ENCODE data around the gene TPSD1.
"Not testable (repeated sequence)": the region's sequence is repeated elsewhere in the genome, so short reads cannot be mapped to it uniquely, and the experiment has no call there.

The TPSD1 gene

DNA sequence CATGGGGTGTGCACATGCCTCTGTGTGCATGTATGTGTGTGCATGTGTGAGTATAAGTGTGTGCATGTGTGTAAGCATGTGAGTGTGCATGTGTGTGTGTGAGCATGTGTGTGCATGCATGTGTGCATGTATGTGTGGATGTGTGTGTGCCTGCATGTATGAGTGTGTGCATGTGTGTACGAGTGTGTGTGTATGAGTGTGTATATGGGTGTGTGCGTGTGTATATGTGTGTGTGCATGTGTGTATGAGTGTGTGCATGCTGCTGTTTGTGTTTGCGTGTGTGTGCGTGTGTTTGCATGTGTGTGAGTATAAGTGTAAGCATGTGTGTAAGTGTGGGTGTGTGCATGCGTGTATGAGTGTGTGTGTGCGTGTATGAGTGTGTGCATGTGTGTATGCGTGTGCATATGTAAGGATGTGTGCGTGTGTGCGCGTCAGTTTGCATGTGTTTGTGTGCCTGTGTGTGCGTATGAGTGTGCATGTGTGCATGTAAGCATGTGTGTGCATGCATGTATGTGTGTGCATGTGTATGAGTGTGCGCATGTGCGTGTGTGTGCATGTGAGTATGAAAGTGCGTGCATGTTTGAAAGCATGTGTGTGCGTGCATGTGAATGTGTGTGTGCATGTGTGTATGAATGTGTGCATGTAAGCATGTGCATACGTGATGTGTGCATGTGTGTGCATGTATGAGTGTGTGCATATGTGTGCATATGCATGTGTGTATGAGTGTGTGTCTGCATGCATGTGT is 8.6 kb downstream of the TPSD1 start:
- no peak for DNase-seq

- DNase-seq = no peak
Observed at GRCh38 chr16:1265090-1265630, 9.3 kb downstream of the TPSD1 start.

DNA sequence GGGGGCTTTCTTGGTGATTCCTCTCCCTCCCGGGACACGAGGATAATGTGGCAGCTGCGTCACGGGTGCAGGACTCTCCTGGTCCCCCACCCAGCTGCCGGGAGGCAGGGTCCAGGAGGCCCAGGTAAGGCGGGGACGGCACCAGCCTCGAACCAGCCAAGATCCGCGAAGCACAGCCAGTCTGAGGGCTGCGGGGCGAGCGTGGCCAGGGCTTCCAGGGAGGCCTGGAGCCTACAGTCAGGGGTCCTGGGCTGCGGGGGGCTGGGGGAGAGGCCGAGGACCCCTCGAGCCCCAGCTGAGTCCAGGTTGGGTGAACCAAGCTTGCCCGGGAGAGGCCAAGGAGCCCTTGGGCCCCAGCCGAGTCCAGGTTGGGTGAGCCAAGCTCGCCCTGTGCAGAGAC is 10.0 kb downstream of the TPSD1 start:
- DNase-seq = no peak

DNA sequence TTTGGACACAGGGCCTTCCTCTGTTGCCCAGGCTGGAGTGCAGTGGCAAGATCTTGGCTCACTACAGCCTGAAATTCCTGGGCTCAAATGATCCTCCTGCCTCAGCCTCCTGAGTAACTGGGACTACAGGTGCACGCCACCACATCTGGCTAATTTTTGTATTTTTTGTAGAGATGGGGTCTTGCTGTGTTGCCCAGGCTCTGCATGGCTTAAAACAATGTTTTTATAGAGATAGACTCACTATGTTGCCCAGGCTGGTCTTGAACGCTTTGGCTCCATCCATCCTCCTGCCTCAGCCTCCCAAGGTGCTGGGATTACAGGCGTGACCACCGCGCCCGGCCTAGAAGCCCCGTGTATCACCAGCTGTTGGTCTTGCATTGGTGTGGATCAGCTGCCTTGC is 13.5 kb downstream of the TPSD1 start:
- not testable (repeated sequence) for DNase-seq

GRCh38 chr16:1271380-1271723 is 15.5 kb downstream of the TPSD1 start:
- no peak for DNase-seq

DNA sequence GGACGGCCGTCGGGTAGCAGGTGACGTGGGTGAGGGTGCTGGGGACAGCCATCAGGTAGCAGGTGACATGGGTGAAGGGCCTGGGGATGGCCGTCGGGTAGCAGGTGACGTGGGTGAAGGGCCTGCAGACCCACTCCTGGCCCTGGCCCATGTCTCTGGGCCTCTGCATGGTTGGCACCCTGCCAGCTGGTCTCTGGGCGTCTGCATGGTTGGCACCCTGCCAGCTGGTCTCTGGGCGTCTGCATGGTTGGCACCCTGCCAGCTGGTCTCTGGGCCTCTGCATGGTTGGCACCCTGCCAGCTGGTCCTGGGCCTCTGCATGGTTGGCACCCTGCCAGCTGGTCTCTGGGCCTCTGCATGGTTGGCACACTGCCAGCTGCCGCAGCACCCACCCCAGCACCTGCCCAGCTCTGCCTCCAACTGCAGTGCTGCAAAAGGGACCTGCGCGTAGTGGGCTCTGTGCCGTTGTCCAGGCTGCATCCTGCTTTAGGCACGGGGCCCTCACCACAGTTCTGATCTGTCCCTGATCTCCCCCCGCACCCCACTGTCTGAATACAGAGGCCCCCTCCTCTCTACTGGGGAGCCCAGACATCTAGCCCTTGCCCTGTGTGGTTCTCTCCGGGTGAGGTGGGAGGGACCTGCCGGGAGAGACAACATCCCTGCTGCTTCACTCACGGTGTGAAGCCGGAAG is 16.0 kb downstream of the TPSD1 start:
- DNase-seq = not testable (repeated sequence)

DNA sequence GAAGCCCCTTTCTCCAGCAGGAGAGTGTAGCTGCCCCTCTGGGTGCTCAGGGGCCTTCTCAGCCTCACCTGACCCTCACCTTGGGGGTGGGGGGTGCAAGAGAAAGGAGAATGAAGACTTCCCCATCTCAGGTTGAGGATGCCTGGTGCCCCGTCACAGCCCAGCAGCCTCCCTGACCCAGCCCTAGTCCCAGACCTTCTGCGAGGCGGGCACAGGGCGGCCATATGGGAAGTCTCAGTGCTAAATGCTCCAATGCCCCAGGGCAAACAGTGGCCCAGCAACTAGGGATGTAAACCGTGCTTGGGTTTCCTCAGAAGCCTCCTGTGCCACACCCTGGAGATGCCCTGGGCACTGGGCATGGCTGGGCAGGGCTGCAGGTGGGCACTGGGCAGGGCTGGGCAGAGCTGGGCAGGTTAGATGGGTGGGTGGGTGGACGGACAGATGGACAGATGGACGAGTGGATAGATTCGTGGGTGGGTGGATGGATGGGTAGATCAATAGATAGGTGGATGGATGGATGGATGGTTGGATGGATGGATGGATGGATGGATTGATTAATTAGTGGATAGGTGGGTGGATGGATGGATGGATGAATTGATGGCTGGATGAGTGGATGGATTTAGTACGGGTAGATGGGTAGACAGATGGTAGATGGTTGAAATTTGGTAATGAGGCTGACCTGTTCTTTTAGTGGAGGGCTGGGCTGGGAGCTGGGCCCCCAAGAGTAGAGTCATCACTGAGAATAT is 16.8 kb downstream of the TPSD1 start:
- DNase-seq = no peak

DNA sequence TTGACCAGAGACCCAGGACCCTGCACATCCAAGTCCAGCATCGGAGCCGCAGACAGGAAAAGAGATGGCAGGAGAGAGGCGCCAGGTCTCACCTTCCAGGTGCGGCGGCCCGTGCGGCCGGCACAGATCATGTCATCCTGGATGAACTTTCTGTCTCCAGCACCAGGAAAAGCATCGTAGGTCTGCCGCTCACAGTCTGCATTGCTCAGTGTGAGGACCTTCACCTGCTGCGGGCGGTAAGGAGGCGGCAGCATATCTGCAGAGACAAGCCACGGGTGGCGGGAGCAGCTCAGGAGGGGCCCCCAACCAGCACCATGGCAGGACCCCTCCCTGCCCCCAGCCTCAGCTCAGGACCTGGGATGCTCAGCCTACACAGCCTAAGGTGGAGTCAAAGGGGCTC is 17.9 kb downstream of the TPSD1 start:
- DNase-seq = no peak

- DNase-seq = no peak
Observed at GRCh38 chr16:1274767-1275166, 18.9 kb downstream of the TPSD1 start.

DNA sequence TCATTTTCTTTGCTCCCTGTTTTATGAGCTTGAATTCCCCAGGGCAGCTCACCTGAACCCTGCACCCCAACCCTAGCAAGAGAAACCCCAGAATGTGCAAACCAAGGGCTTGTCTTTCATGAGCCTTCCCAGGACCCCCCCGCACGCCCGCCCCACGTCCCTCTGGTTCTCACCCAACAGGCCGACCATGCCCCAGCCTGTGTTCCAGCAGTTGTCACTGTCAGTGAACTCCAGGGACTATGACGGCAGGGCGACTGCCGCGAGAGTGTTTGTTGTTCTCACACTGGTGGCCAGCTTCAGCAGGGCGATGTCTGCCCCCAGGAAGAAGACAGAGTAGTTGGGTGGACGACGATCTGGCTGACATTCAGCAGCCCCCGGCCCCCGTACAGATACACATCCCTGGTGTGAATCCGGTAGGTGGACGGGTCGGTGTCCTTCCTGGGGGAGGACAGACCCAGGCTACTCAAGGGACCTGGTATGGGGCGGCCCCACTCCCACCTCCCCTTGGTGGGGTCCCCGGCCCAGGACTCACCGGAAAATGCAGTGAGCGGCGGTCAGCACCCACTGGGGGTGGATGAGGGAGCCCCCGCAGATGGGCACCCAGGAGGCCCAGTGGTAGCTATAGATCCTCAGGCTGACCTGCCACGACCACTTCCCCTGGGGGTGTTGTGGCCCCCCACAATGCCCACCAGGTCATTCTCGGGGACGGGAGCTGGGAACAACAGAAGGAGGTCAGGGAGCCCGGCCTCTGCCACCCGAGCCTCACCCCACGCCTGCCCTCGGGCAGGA is 20.1 kb downstream of the TPSD1 start:
- no peak for DNase-seq

DNA sequence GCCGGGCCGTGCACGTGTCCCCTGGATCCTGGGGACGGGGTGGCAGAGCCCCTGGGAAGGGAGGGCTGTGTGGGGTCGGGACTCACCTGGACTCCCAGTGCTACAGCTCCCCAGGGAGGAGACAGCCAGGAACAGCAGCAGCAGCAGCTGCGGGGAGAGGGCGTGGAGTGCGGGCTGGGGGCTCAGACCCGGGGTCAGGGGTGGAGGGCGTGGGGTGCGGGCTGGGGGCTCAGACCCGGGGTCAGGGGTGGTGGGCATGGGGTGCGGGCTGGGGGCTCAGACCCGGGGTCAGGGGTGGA is 20.7 kb downstream of the TPSD1 start:
- DNase-seq = no peak

DNA sequence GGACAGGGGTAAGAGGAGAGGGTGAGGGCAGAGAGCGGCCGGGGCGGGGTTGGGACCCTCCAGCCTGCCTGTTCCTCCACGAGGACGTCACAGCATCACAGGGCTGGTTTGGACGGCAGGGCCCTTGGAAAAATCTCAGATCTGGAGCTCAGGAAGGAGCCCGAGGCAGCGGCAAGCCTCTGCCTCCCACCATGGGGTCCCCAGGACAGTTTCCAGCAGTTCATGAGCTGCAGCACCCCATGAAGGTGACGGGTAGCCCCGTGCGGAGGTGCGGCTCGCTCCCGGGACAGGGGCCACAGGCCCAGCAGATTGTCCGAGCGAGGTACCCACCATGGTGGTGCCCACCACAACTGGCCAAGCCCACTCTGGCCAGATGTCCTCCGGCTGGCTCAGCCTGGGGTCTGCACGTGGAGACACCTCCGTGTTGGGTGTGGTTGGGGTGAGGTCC is 21.3 kb downstream of the TPSD1 start:
- DNase-seq = no peak

DNA sequence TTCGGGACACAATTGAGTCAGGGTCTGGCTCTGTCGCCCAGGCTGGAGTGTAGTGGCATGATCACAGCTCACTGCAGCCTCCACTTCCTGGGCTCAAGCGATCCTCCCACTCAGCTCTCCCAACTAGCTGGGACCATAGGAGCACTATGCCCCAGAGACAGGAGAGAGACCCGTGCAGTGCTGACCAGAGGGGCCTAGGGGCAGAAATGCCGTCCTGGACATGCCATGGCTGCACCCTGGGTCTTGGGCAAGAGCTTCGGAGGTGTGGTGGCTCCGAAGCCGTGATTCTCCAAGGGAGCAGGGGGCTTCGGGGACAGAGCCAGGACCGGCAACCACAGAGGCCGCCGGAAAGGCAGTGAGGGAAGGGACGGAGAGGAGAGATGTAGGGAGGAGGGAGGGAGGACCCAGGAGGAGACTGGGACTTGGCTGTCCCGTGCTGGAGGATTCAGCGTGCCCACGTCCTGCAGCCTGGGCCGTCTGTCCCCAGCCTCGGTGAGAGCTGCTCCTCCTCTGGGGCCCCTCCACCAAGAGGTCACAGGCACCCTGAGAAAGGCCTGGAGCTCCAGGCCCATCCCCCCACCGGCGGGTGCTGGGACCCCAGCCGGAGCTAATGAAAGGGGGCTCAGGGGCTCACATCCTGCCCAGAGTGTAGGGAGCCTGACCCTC is 21.9 kb downstream of the TPSD1 start:
- DNase-seq = no peak

DNA sequence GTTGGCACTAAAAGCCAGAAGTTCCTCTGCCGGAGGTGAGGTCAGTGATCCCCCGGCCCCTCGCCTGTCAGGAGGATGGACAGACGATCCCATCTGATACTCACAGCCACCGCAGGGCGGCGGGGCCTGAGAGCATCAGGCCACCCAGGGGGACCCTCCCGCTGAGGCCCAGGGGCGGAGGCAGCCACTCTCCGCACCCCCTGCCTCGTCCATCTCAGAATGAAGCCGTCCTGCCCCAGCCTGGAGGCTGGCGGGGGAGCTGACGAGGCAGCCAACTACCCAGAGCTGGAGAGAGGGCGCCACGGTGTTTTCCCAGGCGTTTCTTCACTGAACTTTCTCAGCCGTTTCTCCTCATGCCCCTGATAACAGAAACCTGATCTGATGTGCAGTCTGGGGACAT is 22.6 kb downstream of the TPSD1 start:
- DNase-seq = no peak

DNA sequence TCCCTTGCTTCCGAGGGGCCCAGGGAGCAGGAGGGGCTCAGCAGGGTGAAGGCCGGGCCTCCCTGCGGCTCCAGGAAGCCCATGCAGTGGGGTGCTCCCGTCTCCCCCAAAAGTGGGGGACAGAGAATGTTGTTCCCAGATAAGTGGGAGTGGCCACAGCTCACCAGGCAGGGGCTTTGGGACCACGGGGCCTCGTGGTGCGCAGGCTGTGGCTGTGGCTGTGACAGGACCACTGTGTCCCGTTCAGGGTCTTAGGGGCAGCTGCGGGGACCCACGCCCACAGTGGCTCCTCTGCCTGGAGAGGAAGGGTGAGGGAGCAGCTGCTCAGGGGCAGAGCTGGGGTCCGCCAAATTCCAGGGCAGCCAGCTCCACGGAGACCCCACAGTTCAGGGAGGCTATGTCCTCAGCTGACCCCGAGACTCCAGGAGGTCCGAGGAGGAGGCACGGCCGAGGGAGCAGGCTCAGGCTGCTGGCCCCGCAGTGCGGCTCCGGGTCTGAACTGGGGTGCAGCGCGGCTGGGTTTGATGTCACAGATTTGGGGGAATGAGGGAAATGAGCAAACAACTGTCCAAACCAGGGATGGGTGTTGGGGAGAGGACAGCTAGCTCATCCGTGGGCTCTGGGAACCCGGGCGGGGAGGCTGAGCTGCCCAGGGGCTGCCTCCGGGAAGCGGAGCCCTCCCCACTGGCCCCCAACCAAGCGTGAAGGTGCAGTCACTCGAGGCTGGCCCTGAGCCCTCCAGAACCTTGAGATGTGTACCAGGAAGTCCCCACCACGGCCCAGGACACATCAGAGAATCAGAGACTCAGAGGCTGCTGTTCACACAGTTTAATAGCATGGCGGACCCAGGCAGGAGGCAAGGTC is 23.4 kb downstream of the TPSD1 start:
- no peak for DNase-seq

GRCh38 chr16:1279945-1280589 is 24.2 kb downstream of the TPSD1 start:
- DNase-seq = no peak

- DNase-seq = no peak
Observed at GRCh38 chr16:1280783-1281182, 24.9 kb downstream of the TPSD1 start.

DNA sequence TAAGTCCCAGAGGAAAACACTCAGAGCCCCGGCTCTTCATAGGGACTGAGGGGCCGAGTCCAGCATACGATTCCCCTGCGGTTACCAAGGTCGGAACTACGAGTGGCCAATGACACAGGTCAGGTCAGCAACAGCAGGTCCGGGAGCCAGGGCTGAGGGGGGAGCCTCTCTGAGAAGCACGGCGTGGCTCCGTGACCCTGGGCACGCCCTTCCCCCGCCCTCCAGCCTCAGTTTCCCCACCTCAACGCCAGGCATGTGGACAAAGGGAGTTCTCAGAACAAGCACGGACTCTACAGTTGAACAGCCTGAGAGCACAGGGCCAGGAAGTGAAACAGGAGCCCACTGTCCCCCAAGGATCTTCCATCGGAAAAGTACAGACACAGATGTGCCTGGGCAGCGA is 25.6 kb downstream of the TPSD1 start:
- DNase-seq = no peak

DNA sequence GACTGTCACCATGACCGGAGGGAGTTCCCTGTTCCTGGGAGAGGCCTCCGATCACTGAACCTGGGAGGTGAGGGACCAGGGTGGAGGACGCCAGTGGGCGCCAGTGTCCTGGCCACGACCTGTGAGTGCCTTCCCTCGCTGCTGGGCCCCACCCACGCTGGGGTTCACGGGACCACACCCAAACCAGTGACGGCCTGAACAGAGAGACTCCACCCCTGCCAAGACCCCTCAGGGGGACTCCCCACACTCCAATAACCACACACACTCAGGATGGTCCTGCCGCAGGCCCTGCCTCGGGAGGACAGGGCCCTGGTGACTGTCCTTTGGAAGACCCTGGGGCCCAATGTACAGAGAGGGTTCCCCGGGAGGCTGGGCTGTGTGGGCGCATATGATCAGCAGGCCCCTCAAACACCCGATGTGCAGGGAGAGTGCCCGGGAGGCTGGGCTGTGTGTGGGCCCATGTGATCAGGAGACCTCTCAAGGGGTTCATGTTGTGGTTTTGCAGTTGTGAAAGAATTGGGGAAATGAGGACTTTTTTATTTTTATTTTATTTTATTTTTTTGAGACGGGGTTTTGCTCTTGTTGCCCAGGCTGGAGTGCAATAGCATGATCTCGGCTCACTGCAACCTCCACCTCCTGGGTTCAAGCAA is 26.6 kb downstream of the TPSD1 start:
- no peak for DNase-seq

DNA sequence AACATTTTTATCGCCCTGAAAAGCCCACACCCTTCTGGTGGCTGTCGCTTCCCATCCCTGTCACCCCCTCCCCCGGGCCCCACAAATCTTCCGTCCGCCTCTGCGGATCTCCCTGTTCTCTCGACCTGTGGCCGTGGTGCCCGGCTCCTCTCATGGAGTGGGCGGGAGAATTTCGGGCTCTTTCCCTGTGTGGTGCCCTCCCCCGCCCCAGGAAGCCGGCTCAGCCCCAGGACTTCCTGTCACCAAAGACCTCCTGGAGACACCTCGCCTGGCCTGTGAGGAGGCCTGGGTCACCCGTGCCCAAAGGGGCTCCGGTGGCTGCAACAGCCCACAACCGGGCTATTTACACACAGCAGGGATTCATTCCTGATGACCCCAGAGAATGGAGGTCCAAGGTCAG is 27.4 kb downstream of the TPSD1 start:
- DNase-seq = no peak
